CD8-positive, alpha-beta memory T cell (primary cell): ENCODE results near the gene MAP3K2. TPM values are rescaled to one million over a fixed set of nuclear protein-coding genes. Genes with fewer than 3 reads are reported as not detected.

ENCODE experiments used
- CTCF ChIA-PET: fragments of 350-600 bp; sonication (Branson Sonifier 250); formaldehyde crosslinking; loops from one replicate; lab custom pipeline; 2021; ENCODE audit warnings: antibody characterized with exemption; lab: Charles Lee
- POLR2A ChIA-PET: fragments of 350-600 bp; sonication (Branson Sonifier 250); formaldehyde crosslinking; loops from one replicate; lab custom pipeline; 2021; ENCODE audit warnings: antibody characterized with exemption; lab: Charles Lee
- DNase-seq, 5 donors: peaks; one replicate each; pipeline versions ENCODE4 v3.0.0 to v3.0.0-alpha.2; 2020 to 2022; ENCODE audit warnings: mixed read lengths in 1 of 5
- H3K27ac ChIP-seq: one replicate; pipeline ENCODE4 v1.7.0; 2013; ENCODE audit warnings: low read depth, mild to moderate bottlenecking, low read length, moderate library complexity
- H3K27me3 ChIP-seq: 2 replicates; pipeline ENCODE4 v1.7.0; 2013; ENCODE audit warnings: low read length, mild to moderate bottlenecking; ENCODE audit not compliant: insufficient read depth, poor library complexity, severe bottlenecking
- H3K36me3 ChIP-seq: 2 replicates; pipeline ENCODE4 v1.7.0; 2013; ENCODE audit warnings: mild to moderate bottlenecking, low read length, moderate library complexity; ENCODE audit not compliant: insufficient read depth
- H3K4me1 ChIP-seq: 2 replicates; pipeline ENCODE4 v1.7.0; 2013; ENCODE audit warnings: mild to moderate bottlenecking, low read length, moderate library complexity; ENCODE audit not compliant: insufficient read depth
- H3K4me3 ChIP-seq: 2 replicates; pipeline ENCODE4 v1.7.0; 2013; ENCODE audit warnings: mild to moderate bottlenecking, low read length
- H3K9me3 ChIP-seq: 2 replicates; pipeline ENCODE4 v1.7.0; 2013; ENCODE audit warnings: mild to moderate bottlenecking, low read length
- H3K27ac Mint-ChIP-seq, 8 donors: one replicate each; pipeline ENCODE4 v1.8.0; 2020 to 2021; ENCODE audit warnings: mixed read lengths in 8 of 8, mild to moderate bottlenecking in 6 of 8, inconsistent platforms in 3 of 8, moderate library complexity in 3 of 8
- H3K27me3 Mint-ChIP-seq, 2 donors: one replicate each; pipeline ENCODE4 v1.8.0; 2020 to 2021; ENCODE audit warnings: mixed read lengths in 2 of 2, mild to moderate bottlenecking in 1 of 2, moderate library complexity in 1 of 2
- H3K36me3 Mint-ChIP-seq, 3 donors: one replicate each; pipeline ENCODE4 v1.8.0; 2020 to 2021; ENCODE audit warnings: mixed read lengths in 3 of 3, inconsistent platforms in 1 of 3, mild to moderate bottlenecking in 1 of 3
- H3K4me1 Mint-ChIP-seq, 3 donors: one replicate each; pipeline ENCODE4 v1.8.0; 2020 to 2021; ENCODE audit warnings: mixed read lengths in 3 of 3, inconsistent platforms in 1 of 3, mild to moderate bottlenecking in 1 of 3
- H3K4me3 Mint-ChIP-seq, 7 donors: one replicate each; pipeline ENCODE4 v1.8.0; 2020 to 2021; ENCODE audit warnings: mixed read lengths in 7 of 7, mild to moderate bottlenecking in 6 of 7, moderate library complexity in 4 of 7, inconsistent platforms in 2 of 7
- H3K9me3 Mint-ChIP-seq, 5 donors: one replicate each; pipeline ENCODE4 v1.8.0; 2020 to 2022; ENCODE audit warnings: mixed read lengths in 5 of 5, mild to moderate bottlenecking in 3 of 5, moderate library complexity in 2 of 5, inconsistent platforms in 1 of 5
- polyA plus RNA-seq: library from polyadenylated mRNA; unstranded; fragments of 300-500 nt; fragmentation: Illumina TruSeq; gene quantifications from one replicate; pipeline ENCODE4 v1.2.3, GENCODE V29; 2021
- total RNA-seq, 2 experiments: library from RNA; stranded (reverse); gene quantifications; one replicate each; pipeline ENCODE4 v1.2.3, GENCODE V29; 2021

MAP3K2 gene, protein sequence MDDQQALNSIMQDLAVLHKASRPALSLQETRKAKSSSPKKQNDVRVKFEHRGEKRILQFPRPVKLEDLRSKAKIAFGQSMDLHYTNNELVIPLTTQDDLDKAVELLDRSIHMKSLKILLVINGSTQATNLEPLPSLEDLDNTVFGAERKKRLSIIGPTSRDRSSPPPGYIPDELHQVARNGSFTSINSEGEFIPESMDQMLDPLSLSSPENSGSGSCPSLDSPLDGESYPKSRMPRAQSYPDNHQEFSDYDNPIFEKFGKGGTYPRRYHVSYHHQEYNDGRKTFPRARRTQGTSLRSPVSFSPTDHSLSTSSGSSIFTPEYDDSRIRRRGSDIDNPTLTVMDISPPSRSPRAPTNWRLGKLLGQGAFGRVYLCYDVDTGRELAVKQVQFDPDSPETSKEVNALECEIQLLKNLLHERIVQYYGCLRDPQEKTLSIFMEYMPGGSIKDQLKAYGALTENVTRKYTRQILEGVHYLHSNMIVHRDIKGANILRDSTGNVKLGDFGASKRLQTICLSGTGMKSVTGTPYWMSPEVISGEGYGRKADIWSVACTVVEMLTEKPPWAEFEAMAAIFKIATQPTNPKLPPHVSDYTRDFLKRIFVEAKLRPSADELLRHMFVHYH
- total RNA-seq = 10 to 100 TPM; 55.9 to 57.7 TPM
- polyA plus RNA-seq = 65.0 TPM

DNA sequence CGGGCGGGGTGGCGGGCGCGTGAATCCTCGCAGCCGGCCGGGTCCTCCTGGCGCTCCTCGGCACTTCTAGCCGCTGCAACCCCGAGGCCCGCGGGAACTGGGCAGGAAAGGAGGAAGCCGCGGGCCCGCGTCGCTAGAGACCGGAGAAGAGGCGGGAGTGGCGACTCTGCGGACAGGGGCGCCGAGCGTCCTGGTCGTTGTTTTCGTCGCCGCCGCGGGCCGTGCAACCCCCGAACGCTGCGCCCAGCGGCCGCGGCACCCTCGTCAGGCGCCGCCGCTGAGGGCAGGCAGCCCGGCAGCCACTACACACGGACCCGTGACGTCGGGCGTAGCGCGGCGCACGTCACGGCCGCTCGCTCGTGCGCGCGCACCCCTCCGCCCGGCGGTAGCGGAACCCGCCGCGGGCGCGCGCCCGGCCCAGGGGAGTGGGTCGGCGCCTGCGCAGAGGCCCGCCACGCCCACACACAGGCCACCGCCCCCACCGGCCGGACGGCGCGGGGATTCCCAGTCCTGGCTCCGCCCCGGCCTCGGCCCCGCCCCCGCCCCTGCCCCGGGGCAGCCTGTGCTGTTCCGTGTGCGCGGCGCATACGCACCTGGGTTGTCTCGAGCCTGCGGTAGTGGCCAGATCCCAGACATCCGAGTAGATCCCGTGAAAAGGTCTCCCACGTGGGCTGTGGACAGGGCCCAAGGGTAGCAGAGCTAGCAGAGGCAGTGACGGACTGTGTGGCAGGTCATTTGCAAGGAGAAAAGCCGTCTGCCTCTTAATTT is at the start of gene MAP3K2:
Gene MAP3K2, minus strand, starts transcription at position 321 of the 768 bp plus-strand sequence. CDS start 44,846 bp downstream, outside the sequence.
- DNase-seq = peak; percentile 91 to 97 (median 95)
- Mint-ChIP-seq H3K36me3 (peaks cover 0 to 25% (median 5%) of the 10 kb centered on the region in 3 donors), H3K4me1 (peaks cover 51 to 66% (median 60%) of the 10 kb centered on the region in 3 donors), H3K27me3 (peaks cover 0 to 5% of the 10 kb centered on the region in 2 donors), H3K9me3 (no peaks in the 10 kb centered on the region), H3K27ac (peak within 1 kb of the TSS; percentile 99 to 100 (median 100)), H3K4me3 (peak within 1 kb of the TSS; percentile 89 to 95 (median 91))
- Histone ChIP-seq H3K4me3 (peak within 1 kb of the TSS; percentile 92), H3K36me3 (no peaks in the 10 kb centered on the region), H3K4me1 (peaks cover 45% of the 10 kb centered on the region), H3K27ac (peak within 1 kb of the TSS; percentile 99), H3K27me3 (no peaks in the 10 kb centered on the region), H3K9me3 (no peaks in the 10 kb centered on the region)
- CTCF ChIA-PET = interaction anchor here (3.0 kb wide), 1 partner anchor 28 kb away, joined by 16 read pairs; no protein-coding TSS in a partner anchor
- POLR2A ChIA-PET = interaction anchor here (1.0 to 1.2 kb wide), 2 partner anchors 11 to 94 kb away, joined by 3 read pairs; partner anchors contain the start of gene ERCC3

DNA sequence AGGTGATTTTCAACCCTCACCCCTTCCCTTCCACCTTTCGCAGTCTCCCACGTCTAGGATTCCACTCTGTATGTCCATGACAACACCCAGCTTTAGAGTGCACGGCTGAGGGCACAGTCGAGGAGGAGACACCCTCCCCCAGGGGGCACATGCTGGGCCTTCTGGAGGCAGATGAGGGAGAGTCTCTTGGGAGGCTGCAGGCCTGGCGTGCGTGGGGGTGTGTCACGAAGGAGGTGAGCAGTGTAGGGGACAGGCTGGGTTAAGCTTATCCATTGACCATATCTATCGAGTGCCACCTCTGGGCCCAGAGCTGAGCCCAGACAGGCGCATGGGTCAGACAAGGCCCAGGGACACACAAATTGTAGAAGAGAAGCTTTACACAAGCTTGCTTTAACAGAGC is 49.3 kb upstream of the MAP3K2 start:
- no peak overlapping the region for H3K4me3 ChIP-seq
- CTCF ChIA-PET = interaction anchor here (1.7 kb wide), 1 partner anchor 42 kb away, joined by 4 read pairs; no protein-coding TSS in a partner anchor
- H3K36me3 ChIP-seq = no peaks in the 10 kb centered on the region
- Mint-ChIP-seq H3K9me3 (peaks cover 4 to 13% (median 10%) of the 10 kb centered on the region in 5 donors), H3K27ac (no peak overlapping the region), H3K36me3 (peaks cover 0 to 14% (median 0%) of the 10 kb centered on the region in 3 donors), H3K4me3 (no peak overlapping the region), H3K27me3 (peaks cover 0 to 3% of the 10 kb centered on the region in 2 donors), H3K4me1 (no peaks in the 10 kb centered on the region)
- DNase-seq = no peak
- no peaks in the 10 kb centered on the region for H3K9me3 ChIP-seq
- H3K4me1 ChIP-seq = no peaks in the 10 kb centered on the region
- POLR2A ChIA-PET = no interaction called here
- H3K27ac ChIP-seq = no peak overlapping the region
- H3K27me3 ChIP-seq = no peaks in the 10 kb centered on the region

DNA sequence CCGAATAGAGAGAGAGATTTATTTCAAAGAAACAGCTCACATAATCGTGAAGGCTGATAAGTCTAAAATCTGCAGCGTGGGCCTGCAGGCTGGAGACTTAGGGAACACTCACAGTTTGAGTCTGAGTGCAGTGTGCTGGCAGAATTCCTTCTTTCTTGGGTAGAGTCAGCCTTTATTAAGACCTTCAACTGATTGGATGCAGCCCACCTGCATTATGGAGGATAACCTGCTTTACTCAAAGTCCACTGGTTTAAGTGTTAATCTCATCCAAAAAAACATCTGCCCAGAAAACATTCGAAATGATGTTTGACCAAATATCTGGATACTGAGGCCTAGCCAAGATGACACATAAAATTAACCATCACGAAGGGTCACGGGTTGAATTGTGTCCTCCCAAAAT is 46.7 kb upstream of the MAP3K2 start:
- no peaks in the 10 kb centered on the region for H3K27me3 ChIP-seq
- Mint-ChIP-seq H3K4me3 (no peak overlapping the region), H3K36me3 (no peaks in the 10 kb centered on the region), H3K27ac (no peak overlapping the region), H3K9me3 (peaks cover 0 to 3% (median 0%) of the 10 kb centered on the region in 5 donors), H3K4me1 (no peaks in the 10 kb centered on the region), H3K27me3 (no peaks in the 10 kb centered on the region)
- no peaks in the 10 kb centered on the region for H3K4me1 ChIP-seq
- H3K36me3 ChIP-seq = no peaks in the 10 kb centered on the region
- no peak for DNase-seq
- H3K4me3 ChIP-seq = no peak overlapping the region
- CTCF ChIA-PET = no interaction called here
- H3K27ac ChIP-seq = no peak overlapping the region
- POLR2A ChIA-PET = no interaction called here
- H3K9me3 ChIP-seq = no peaks in the 10 kb centered on the region

- Mint-ChIP-seq H3K4me3 (no peak overlapping the region), H3K27me3 (no peaks in the 10 kb centered on the region), H3K36me3 (no peaks in the 10 kb centered on the region), H3K27ac (no peak overlapping the region), H3K4me1 (no peaks in the 10 kb centered on the region), H3K9me3 (no peaks in the 10 kb centered on the region)
- CTCF ChIA-PET = no interaction called here
- no peak for DNase-seq
- no peaks in the 10 kb centered on the region for H3K36me3 ChIP-seq
- H3K27me3 ChIP-seq = no peaks in the 10 kb centered on the region
- no peak overlapping the region for H3K4me3 ChIP-seq
- no peak overlapping the region for H3K27ac ChIP-seq
- POLR2A ChIA-PET = no interaction called here
- H3K9me3 ChIP-seq = no peaks in the 10 kb centered on the region
- no peaks in the 10 kb centered on the region for H3K4me1 ChIP-seq
Observed at GRCh38 chr2:127431408-127432023, 43.7 kb upstream of the MAP3K2 start.

- H3K4me1 ChIP-seq = no peaks in the 10 kb centered on the region
- peaks cover 2 to 12% of the 10 kb centered on the region in 2 donors for H3K27me3 Mint-ChIP-seq
- no peaks in the 10 kb centered on the region for H3K27me3 ChIP-seq
- peaks cover 0 to 2% (median 0%) of the 10 kb centered on the region in 3 donors for H3K36me3 Mint-ChIP-seq
- no peaks in the 10 kb centered on the region for H3K9me3 Mint-ChIP-seq
- H3K27ac ChIP-seq = no peak overlapping the region
- H3K4me3 ChIP-seq = no peak overlapping the region
- H3K36me3 ChIP-seq = no peaks in the 10 kb centered on the region
- no peaks in the 10 kb centered on the region for H3K9me3 ChIP-seq
- CTCF ChIA-PET = interaction anchor here (1.2 to 1.3 kb wide), 2 partner anchors 14 to 49 kb away, joined by 3 to 6 read pairs; no protein-coding TSS in a partner anchor
- H3K4me3 Mint-ChIP-seq = no peak overlapping the region
- peaks cover 0 to 3% (median 0%) of the 10 kb centered on the region in 3 donors for H3K4me1 Mint-ChIP-seq
- DNase-seq = no peak
- H3K27ac Mint-ChIP-seq = peak overlapping the region in 1 of 8 donors; percentile 14
- POLR2A ChIA-PET = no interaction called here
Observed at GRCh38 chr2:127429844-127430425, 42.2 kb upstream of the MAP3K2 start.

- H3K27ac Mint-ChIP-seq = no peak overlapping the region
Observed at GRCh38 chr2:127429291-127429690, 41.5 kb upstream of the MAP3K2 start.

DNA sequence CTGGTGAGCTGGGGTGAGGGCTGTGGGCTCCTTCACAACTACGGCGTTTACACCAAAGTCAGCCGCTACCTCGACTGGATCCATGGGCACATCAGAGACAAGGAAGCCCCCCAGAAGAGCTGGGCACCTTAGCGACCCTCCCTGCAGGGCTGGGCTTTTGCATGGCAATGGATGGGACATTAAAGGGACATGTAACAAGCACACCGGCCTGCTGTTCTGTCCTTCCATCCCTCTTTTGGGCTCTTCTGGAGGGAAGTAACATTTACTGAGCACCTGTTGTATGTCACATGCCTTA is 41.0 kb upstream of the MAP3K2 start:
- CTCF ChIA-PET = interaction anchor here (1.2 kb wide), 1 partner anchor 13 kb away, joined by 6 read pairs; no protein-coding TSS in a partner anchor
- POLR2A ChIA-PET = no interaction called here
- H3K27me3 Mint-ChIP-seq = peaks cover 8 to 21% of the 10 kb centered on the region in 2 donors

More at GRCh38 chr2:127429291-127429690, 41.5 kb upstream of the MAP3K2 start:
- no peaks in the 10 kb centered on the region for H3K9me3 ChIP-seq
- no peaks in the 10 kb centered on the region for H3K27me3 ChIP-seq
- no peaks in the 10 kb centered on the region for H3K36me3 ChIP-seq
- no peak for DNase-seq
- Mint-ChIP-seq H3K27me3 (peaks cover 3 to 16% of the 10 kb centered on the region in 2 donors), H3K4me1 (peaks cover 0 to 3% (median 0%) of the 10 kb centered on the region in 3 donors), H3K36me3 (peaks cover 0 to 2% (median 0%) of the 10 kb centered on the region in 3 donors), H3K4me3 (no peak overlapping the region), H3K9me3 (no peaks in the 10 kb centered on the region)
- CTCF ChIA-PET = interaction anchor here (1.2 to 1.3 kb wide), 2 partner anchors 14 to 50 kb away, joined by 3 to 6 read pairs; no protein-coding TSS in a partner anchor
- no peak overlapping the region for H3K27ac ChIP-seq
- H3K4me1 ChIP-seq = no peaks in the 10 kb centered on the region
- no peak overlapping the region for H3K4me3 ChIP-seq
- POLR2A ChIA-PET = no interaction called here

More for the DNA sequence above, 41.0 kb upstream of the MAP3K2 start:
- Mint-ChIP-seq H3K9me3 (no peaks in the 10 kb centered on the region), H3K36me3 (peaks cover 0 to 2% (median 0%) of the 10 kb centered on the region in 3 donors), H3K4me1 (peaks cover 4 to 6% (median 4%) of the 10 kb centered on the region in 3 donors), H3K27ac (no peak overlapping the region), H3K4me3 (no peak overlapping the region)
- DNase-seq = no peak
- Histone ChIP-seq H3K9me3 (no peaks in the 10 kb centered on the region), H3K4me1 (peaks cover under 1% of the 10 kb centered on the region), H3K36me3 (no peaks in the 10 kb centered on the region), H3K27me3 (no peaks in the 10 kb centered on the region), H3K4me3 (no peak overlapping the region), H3K27ac (no peak overlapping the region)
